Measurements from ENCODE around the gene ZMIZ1.
A peak's percentile ranks its signal among the peaks of the same experiment; 100 is the strongest.

ZMIZ1 gene

GRCh38 chr10:79063071-79063491 lies 5.7 kb upstream of the ZMIZ1 start:
- peak overlapping the region; percentile 27 for H3K9ac ChIP-seq (ENCODE audit: low read depth, low read length, poor library complexity, severe bottlenecking)
- H3K4me3 ChIP-seq (ENCODE audit: low read length, poor library complexity, severe bottlenecking) = no peak overlapping the region
- no peaks in the 10 kb centered on the region for H3K27me3 ChIP-seq (ENCODE audit: insufficient read depth, low read length, poor library complexity, severe bottlenecking)
- H3K9me2 ChIP-seq (replicated peaks; ENCODE audit: low read depth, low read length) = no peaks in the 10 kb centered on the region
- peaks cover 42% of the 10 kb centered on the region for H3K4me1 ChIP-seq (ENCODE audit: insufficient read depth, low read length, poor library complexity, severe bottlenecking)
- H3K4me2 ChIP-seq (ENCODE audit: low read depth, low read length, poor library complexity, severe bottlenecking) = peak overlapping the region; percentile 50
- no peaks in the 10 kb centered on the region for H3K79me2 ChIP-seq (ENCODE audit: insufficient read depth, low read length)
- no peaks in the 10 kb centered on the region for H3F3A ChIP-seq (ENCODE audit: low read depth)
- H3K9me3 ChIP-seq (ENCODE audit: insufficient read depth, low read depth, low read length) = no peaks in the 10 kb centered on the region
- no peaks in the 10 kb centered on the region for H4K20me1 ChIP-seq (ENCODE audit: insufficient read depth, low read length, poor library complexity, severe bottlenecking)
- no peak overlapping the region for H2AFZ ChIP-seq (ENCODE audit: low read length)
- no peak for TF ChIP-seq CTCF (conservative IDR thresholded peaks at IDR 0.05; ENCODE audit: low read length)
- no peak for TF ChIP-seq EZH2phosphoT487 (IDR thresholded peaks at IDR 0.05; ENCODE audit: borderline replicate concordance)
- no peaks in the 10 kb centered on the region for H3K36me3 ChIP-seq (ENCODE audit: insufficient read depth, low read length)

GRCh38 chr10:79063661-79064492 lies 4.9 kb upstream of the ZMIZ1 start:
- Histone ChIP-seq H4K20me1 (ENCODE audit: insufficient read depth, low read length, poor library complexity, severe bottlenecking) (no peaks in the 10 kb centered on the region), H3K9ac (ENCODE audit: low read depth, low read length, poor library complexity, severe bottlenecking) (peak overlapping the region; percentile 27), H3K9me3 (ENCODE audit: insufficient read depth, low read depth, low read length) (no peaks in the 10 kb centered on the region), H2AFZ (ENCODE audit: low read length) (no peak overlapping the region), H3K36me3 (ENCODE audit: insufficient read depth, low read length) (no peaks in the 10 kb centered on the region), H3K27me3 (ENCODE audit: insufficient read depth, low read length, poor library complexity, severe bottlenecking) (no peaks in the 10 kb centered on the region), H3K79me2 (ENCODE audit: insufficient read depth, low read length) (no peaks in the 10 kb centered on the region), H3K4me3 (ENCODE audit: low read length, poor library complexity, severe bottlenecking) (no peak overlapping the region), H3K9me2 (replicated peaks; ENCODE audit: low read depth, low read length) (no peaks in the 10 kb centered on the region), H3F3A (ENCODE audit: low read depth) (no peaks in the 10 kb centered on the region), H3K4me2 (ENCODE audit: low read depth, low read length, poor library complexity, severe bottlenecking) (no peak overlapping the region), H3K4me1 (ENCODE audit: insufficient read depth, low read length, poor library complexity, severe bottlenecking) (peaks cover 42% of the 10 kb centered on the region)
- TF ChIP-seq CTCF (conservative IDR thresholded peaks at IDR 0.05; ENCODE audit: low read length) (no peak), EZH2phosphoT487 (IDR thresholded peaks at IDR 0.05; ENCODE audit: borderline replicate concordance) (no peak)

- Histone ChIP-seq H3K9me2 (replicated peaks; ENCODE audit: low read depth, low read length) (no peaks in the 10 kb centered on the region), H3K4me1 (ENCODE audit: insufficient read depth, low read length, poor library complexity, severe bottlenecking) (peaks cover 42% of the 10 kb centered on the region), H4K20me1 (ENCODE audit: insufficient read depth, low read length, poor library complexity, severe bottlenecking) (peaks cover 8% of the 10 kb centered on the region), H3K9me3 (ENCODE audit: insufficient read depth, low read depth, low read length) (no peaks in the 10 kb centered on the region), H3K36me3 (ENCODE audit: insufficient read depth, low read length) (no peaks in the 10 kb centered on the region), H3F3A (ENCODE audit: low read depth) (no peaks in the 10 kb centered on the region), H3K27me3 (ENCODE audit: insufficient read depth, low read length, poor library complexity, severe bottlenecking) (no peaks in the 10 kb centered on the region), H3K9ac (ENCODE audit: low read depth, low read length, poor library complexity, severe bottlenecking) (no peak overlapping the region), H2AFZ (ENCODE audit: low read length) (no peak overlapping the region), H3K4me2 (ENCODE audit: low read depth, low read length, poor library complexity, severe bottlenecking) (peak overlapping the region; percentile 67), H3K79me2 (ENCODE audit: insufficient read depth, low read length) (peaks cover 12% of the 10 kb centered on the region), H3K4me3 (ENCODE audit: low read length, poor library complexity, severe bottlenecking) (no peak overlapping the region)
- TF ChIP-seq EZH2phosphoT487 (IDR thresholded peaks at IDR 0.05; ENCODE audit: borderline replicate concordance) (no peak), CTCF (conservative IDR thresholded peaks at IDR 0.05; ENCODE audit: low read length) (no peak)
These were observed 3.6 kb upstream of the ZMIZ1 start for GRCh38 chr10:79065091-79065551.

All from Loucy (cell line).